Renal cortex interstitium (tissue), 11 donors: Measurements from ENCODE around the gene DOLK. TPM values are rescaled to one million over a fixed set of nuclear protein-coding genes. Genes with fewer than 3 reads are reported as not detected.

ENCODE experiments used
- DNase-seq, 11 donors: peaks; one replicate each; pipeline ENCODE4 v3.0.0-alpha.2; 2013; ENCODE audit warnings: low read depth in 9 of 11, low spot score in 4 of 11; ENCODE audit errors: extremely low read depth in 1 of 11
- polyA plus RNA-seq, 3 donors: library from polyadenylated mRNA; unstranded; fragments of 120-200 nt; gene quantifications; one replicate each; pipeline ENCODE4 v1.2.1, GENCODE V29; 2013; ENCODE audit not compliant: insufficient read length in 3 of 3

DOLK gene
- polyA plus RNA-seq, 3 donors: 13.0 to 17.6 (median 14.2) TPM

DNA sequence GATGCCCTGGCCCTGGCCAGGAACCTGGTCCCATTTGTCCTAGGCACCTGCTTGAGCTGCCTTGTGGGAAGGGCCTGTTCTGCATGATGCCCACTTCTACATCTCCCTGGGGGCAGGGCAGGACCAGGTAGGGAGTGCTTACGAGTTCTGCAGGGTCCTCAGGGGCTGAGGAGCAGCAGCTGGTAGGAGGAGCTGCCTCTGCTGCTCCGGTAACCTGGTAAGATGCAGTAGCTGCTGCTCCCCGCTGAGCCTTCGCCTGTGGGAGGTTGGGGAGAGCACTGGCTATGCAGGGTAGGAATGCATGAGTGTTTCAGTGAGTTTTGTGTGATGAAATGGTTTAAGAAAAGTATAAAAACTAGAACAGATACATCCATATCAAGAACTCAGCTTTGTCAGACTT is 51.8 kb downstream of the DOLK start:
- DNase-seq: no peak

Other genes with a start within 250 kb of the DOLK start
- 10 to 100 TPM; 11.6 to 14.0 (median 12.8) TPM for gene PKN3, start 245.1 kb downstream of the DOLK start, polyA plus RNA-seq
- gene ZDHHC12, start 223.5 kb downstream of the DOLK start, polyA plus RNA-seq: 10 to 100 TPM; 14.8 to 20.5 (median 18.8) TPM
- 10 to 100 TPM; 30.9 to 39.2 (median 38.0) TPM for gene ZER1, start 175.7 kb downstream of the DOLK start, polyA plus RNA-seq
- 10 to 100 TPM; 37.2 to 41.6 (median 38.7) TPM for gene TBC1D13, start 160.3 kb downstream of the DOLK start, polyA plus RNA-seq
- 10 to 100 TPM in 1 of 3 donors, 1 to 10 TPM in 2; 7.5 to 13.2 (median 8.5) TPM for gene ENDOG, start 129.1 kb downstream of the DOLK start, polyA plus RNA-seq
- gene SPOUT1, start 117.8 kb downstream of the DOLK start, polyA plus RNA-seq: 10 to 100 TPM; 31.7 to 39.8 (median 34.2) TPM
- gene KYAT1, start 65.7 kb downstream of the DOLK start, polyA plus RNA-seq: 10 to 100 TPM; 14.5 to 27.9 (median 22.0) TPM
- gene LRRC8A, start 65.5 kb downstream of the DOLK start, polyA plus RNA-seq: 10 to 100 TPM; 26.9 to 34.5 (median 28.0) TPM
- gene PHYHD1, start 26.6 kb downstream of the DOLK start, polyA plus RNA-seq: 10 to 100 TPM; 51.6 to 62.8 (median 56.2) TPM
- gene NUP188, start 96 bp upstream of the DOLK start, polyA plus RNA-seq: 10 to 100 TPM; 45.1 to 51.0 (median 46.6) TPM
- gene SH3GLB2, start 80.7 kb upstream of the DOLK start, polyA plus RNA-seq: 100 to 1,000 TPM in 2 of 3 donors, 10 to 100 TPM in 1; 88.6 to 172 (median 117) TPM
- 10 to 100 TPM; 16.8 to 28.5 (median 21.2) TPM for gene MIGA2, start 89.0 kb upstream of the DOLK start, polyA plus RNA-seq
- gene DOLPP1, start 133.5 kb upstream of the DOLK start, polyA plus RNA-seq: 10 to 100 TPM; 16.0 to 23.9 (median 19.3) TPM
- gene CRAT, start 163.2 kb upstream of the DOLK start, polyA plus RNA-seq: 10 to 100 TPM; 38.0 to 48.9 (median 45.9) TPM
- gene PTPA, start 163.8 kb upstream of the DOLK start, polyA plus RNA-seq: 100 to 1,000 TPM in 2 of 3 donors, 10 to 100 TPM in 1; 99.1 to 135 (median 119) TPM
- 10 to 100 TPM in 2 of 3 donors, 1 to 10 TPM in 1; 7.8 to 15.5 (median 14.6) TPM for gene IER5L, start 230.7 kb upstream of the DOLK start, polyA plus RNA-seq